Heart left ventricle (tissue), 16 donors: Measurements from ENCODE around the gene DOCK3. TPM values are rescaled to one million over a fixed set of nuclear protein-coding genes. Genes with fewer than 3 reads are reported as not detected.

Source experiments
- ATAC-seq, 4 donors: fragments of 200-7000 bp; cut with Tn5 transposase; one replicate each; pipeline ENCODE4 v1.9.1; 2020 to 2022; ENCODE audit warnings: moderate library complexity in 4 of 4, mild to moderate bottlenecking in 3 of 4, moderate number of reproducible peaks in 1 of 4
- DNase-seq, 5 donors: peaks; one replicate each; pipeline ENCODE4 v3.0.0-alpha.2; 2020
- H3K27ac ChIP-seq, 12 donors: fragments of 200-600 bp; sonication (generic) in 4 of 12; one replicate each; pipeline versions ENCODE4 v1.5.0 to v1.8.0; 2016 to 2022; ENCODE audit warnings: mild to moderate bottlenecking in 2 of 12
- H3K27me3 ChIP-seq, 9 donors: fragments of 200-600 bp; sonication (generic) in 2 of 9; one replicate each; pipeline versions ENCODE4 v1.5.1 to v1.8.0; 2016 to 2022; ENCODE audit warnings: mild to moderate bottlenecking in 3 of 9
- H3K36me3 ChIP-seq, 9 donors: fragments of 200-600 bp; sonication (generic) in 2 of 9; one replicate each; pipeline versions ENCODE4 v1.5.0 to v1.8.0; 2018 to 2022; ENCODE audit warnings: mild to moderate bottlenecking in 2 of 9
- H3K4me1 ChIP-seq, 12 donors: fragments of 200-600 bp; sonication (generic) in 4 of 12; one replicate each; pipeline versions ENCODE4 v1.5.0 to v1.8.0; 2016 to 2022; ENCODE audit warnings: mild to moderate bottlenecking in 3 of 12
- H3K4me3 ChIP-seq, 12 donors: fragments of 200-600 bp; sonication (generic) in 4 of 12; one replicate each; pipeline versions ENCODE4 v1.5.0 to v1.8.0; 2017 to 2022; ENCODE audit warnings: mild to moderate bottlenecking in 9 of 12, moderate library complexity in 4 of 12
- H3K9me3 ChIP-seq, 12 donors: fragments of 200-600 bp; sonication (generic) in 4 of 12; one replicate each; pipeline versions ENCODE4 v1.5.0 to v1.8.0; 2016 to 2022; ENCODE audit warnings: mild to moderate bottlenecking in 1 of 12
- POLR2A ChIP-seq, 2 donors: fragments of 450-650 bp; IDR thresholded peaks; one replicate each; pipeline ENCODE4 v1.6.1; 2017; ENCODE audit warnings: antibody characterized with exemption in 2 of 2, mild to moderate bottlenecking in 2 of 2, moderate library complexity in 2 of 2
- WGBS, 4 donors: extraction: QIAGEN DNeasy Blood & Tissue Kit in 2 of 4; methylation state at CpG; one replicate each; pipeline versions ENCODE4 v1.1.5 to v1.1.7; 2013 to 2018; 5-methylcytosine and 5-hydroxymethylcytosine counted together
- intact Hi-C, 10 donors: fragments of 100-400 bp; cut with DNase I; formaldehyde crosslinking; loops; one replicate each; pipeline versions ENCODE4 v1.11.1 to v1.14.2; 2022
- polyA plus RNA-seq, 2 donors: library from polyadenylated mRNA; stranded (reverse); fragments of 200-250 nt; gene quantifications; one replicate each; pipeline ENCODE4 v1.2.3, GENCODE V29; 2013
- total RNA-seq, 9 donors: library from RNA; depleted of rRNA in 2 of 9; stranded (reverse); fragments of >200 nt in 2 of 9; fragmentation: NEBNext Ultra II Directional in 3 of 9; extraction: Animal tissue kit (Norgen Biotek cat#: 25700) in 3 of 9; gene quantifications; one replicate each; pipeline versions ENCODE4 v1.1.0 to v1.2.4, GENCODE V29; 2016 to 2023
- TF ChIP-seq, protein P1 (sequence below), 12 donors: fragments of 200-600 bp; sonication (generic) in 4 of 12; IDR thresholded peaks; one replicate each; pipeline versions ENCODE4 v1.5.0 to v1.8.0; 2018 to 2022; ENCODE audit warnings: antibody characterized with exemption in 12 of 12, mild to moderate bottlenecking in 5 of 12
- donor health status: ischemic (EF 13 %, LVEDD 7.1; RV severe dilation, severe dysfunction).
- donor health status: healthy with polysubstance abuse.
- donor health status: DM: no; HTN: yes; CAD: no.
- donor health status: DM: no; HTN: no; CAD: no.
- donor health status: ischemic (EF 25% LVEDD 6.9; RV normal size, moderate dysfunction).
- donor health status: ischemic (EF 25% LVEDD 5.7; RV mildly dilated, moderate dysfunction).
- donor health status: healthy.
- donor health status: DM: yes; HTN: yes; CAD: no.
- donor health status: ischemic (EF 35%, LVEDD 5.7; RV mildly dilated, moderate dysfunction).
- donor health status: nonischemic (EF 11% LVEDD 7.7; RV severe dilation, severe dysfunction).
- donor health status: DM: yes; HTN: yes; CAD: no.
- donor health status: PGD.
- donor health status: ischemic (EF 29% LVEDD 5.4; RV normal size, mild dysfunction).
- donor health status: nonischemic (EF 23%, LVEDD 6.1; RV moderate dilation, normal function).

The DOCK3 gene
- total and polyA plus RNA-seq, 11 donors, result 2.0 to 6.7 (median 4.8) TPM

DNA sequence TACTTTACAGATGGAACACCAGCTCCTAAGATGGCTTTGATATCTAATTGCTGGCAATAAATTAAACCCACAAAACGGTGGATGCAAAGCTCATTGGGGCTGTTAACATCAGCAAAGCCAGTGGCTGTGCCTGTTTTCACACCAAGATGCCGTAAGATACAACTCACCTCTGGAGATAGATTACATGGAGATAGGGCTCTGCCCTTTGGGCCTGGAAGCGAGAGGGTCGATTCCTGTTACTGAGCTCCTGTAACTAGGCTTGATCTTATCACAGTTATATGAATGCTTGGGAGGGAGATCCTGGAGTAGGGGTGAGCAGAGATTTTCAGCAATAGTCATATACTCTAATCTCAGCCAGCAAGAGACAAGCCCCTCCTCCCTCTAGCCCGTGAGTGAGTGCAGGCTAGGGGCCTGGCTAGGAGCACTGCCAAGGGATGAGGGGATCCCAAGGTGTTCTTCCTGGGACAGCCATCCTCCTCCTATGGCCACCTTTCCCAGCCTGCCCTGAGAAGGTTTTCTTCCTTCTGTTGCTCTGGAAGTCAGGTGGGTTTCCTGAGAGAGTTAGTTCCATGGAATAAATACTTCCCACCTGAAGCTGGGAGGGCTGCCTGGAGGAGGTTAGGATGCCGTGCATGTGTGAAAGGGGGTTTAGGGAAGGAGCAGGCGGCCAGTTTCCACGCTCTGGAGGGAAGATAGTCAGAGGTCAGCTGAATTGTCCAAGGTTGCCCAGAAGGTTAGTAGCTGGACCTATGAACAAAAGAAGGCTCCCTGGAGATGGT lies 18.1 kb upstream of the DOCK3 start:
- TF ChIP-seq POLR2A (IDR thresholded peaks at IDR 0.05), result no peak
- TF ChIP-seq, protein P1, sequence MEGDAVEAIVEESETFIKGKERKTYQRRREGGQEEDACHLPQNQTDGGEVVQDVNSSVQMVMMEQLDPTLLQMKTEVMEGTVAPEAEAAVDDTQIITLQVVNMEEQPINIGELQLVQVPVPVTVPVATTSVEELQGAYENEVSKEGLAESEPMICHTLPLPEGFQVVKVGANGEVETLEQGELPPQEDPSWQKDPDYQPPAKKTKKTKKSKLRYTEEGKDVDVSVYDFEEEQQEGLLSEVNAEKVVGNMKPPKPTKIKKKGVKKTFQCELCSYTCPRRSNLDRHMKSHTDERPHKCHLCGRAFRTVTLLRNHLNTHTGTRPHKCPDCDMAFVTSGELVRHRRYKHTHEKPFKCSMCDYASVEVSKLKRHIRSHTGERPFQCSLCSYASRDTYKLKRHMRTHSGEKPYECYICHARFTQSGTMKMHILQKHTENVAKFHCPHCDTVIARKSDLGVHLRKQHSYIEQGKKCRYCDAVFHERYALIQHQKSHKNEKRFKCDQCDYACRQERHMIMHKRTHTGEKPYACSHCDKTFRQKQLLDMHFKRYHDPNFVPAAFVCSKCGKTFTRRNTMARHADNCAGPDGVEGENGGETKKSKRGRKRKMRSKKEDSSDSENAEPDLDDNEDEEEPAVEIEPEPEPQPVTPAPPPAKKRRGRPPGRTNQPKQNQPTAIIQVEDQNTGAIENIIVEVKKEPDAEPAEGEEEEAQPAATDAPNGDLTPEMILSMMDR (IDR thresholded peaks at IDR 0.05), result no peak
- intact Hi-C loops, result loop anchor here in 1 of 10 donors (10.0 kb wide), 1 partner anchor 82 kb away; no protein-coding TSS in a partner anchor
- H3K27ac ChIP-seq, result no peak overlapping the region
- H3K4me1 ChIP-seq, result peaks cover 0 to 13% (median 0%) of the 10 kb centered on the region in 12 donors
- DNase-seq, result peak in 1 of 5 donors; percentile 13
- no peak overlapping the region for H3K4me3 ChIP-seq
- WGBS, 4 donors, result 58 to 71% (median 62%) methylated on average over 8 of the region's 8 CpGs
- ATAC-seq, result no peak
- no peaks in the 10 kb centered on the region for H3K9me3 ChIP-seq
- H3K27me3 ChIP-seq, result no peaks in the 10 kb centered on the region
- no peaks in the 10 kb centered on the region for H3K36me3 ChIP-seq

DNA sequence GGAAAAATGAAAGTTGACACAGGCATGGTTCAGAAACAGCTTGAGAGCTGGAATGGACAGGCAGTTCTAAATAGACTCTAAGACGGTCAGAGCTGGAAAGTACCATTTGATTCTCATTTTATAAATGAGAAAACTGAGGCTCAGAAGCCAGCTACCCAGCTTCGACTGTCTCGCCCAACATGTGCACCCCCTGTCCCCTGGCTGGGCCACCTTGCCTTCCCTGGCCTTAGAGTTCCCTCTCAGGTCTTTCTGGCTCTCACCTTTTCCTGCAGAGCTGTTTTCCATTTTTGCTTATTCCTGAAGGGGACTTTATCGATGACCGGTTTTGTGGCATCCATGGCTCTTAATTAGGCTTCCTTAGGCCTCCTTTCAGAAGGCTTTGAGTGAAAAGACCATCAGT lies 17.3 kb upstream of the DOCK3 start:
- H3K36me3 ChIP-seq, result no peaks in the 10 kb centered on the region
- DNase-seq, result no peak
- 84 to 96% (median 91%) methylated on average over 5 of the region's 5 CpGs for WGBS, 4 donors

GRCh38 chr3:50657816-50658215 lies 16.9 kb upstream of the DOCK3 start:
- WGBS, 4 donors, result 87 to 91% (median 90%) methylated on average over 3 of the region's 3 CpGs
- Histone ChIP-seq H3K4me1 (peaks cover 0 to 2% (median 0%) of the 10 kb centered on the region in 12 donors), H3K27ac (no peak overlapping the region), H3K27me3 (no peaks in the 10 kb centered on the region), H3K9me3 (no peaks in the 10 kb centered on the region), H3K36me3 (no peaks in the 10 kb centered on the region), H3K4me3 (no peak overlapping the region)
- no peak for TF ChIP-seq POLR2A (IDR thresholded peaks at IDR 0.05)
- TF ChIP-seq, protein P1 (IDR thresholded peaks at IDR 0.05), result no peak
- ATAC-seq (no peak), DNase-seq (peak in 1 of 5 donors; percentile 11)
- intact Hi-C loops, result loop anchor here in 1 of 10 donors (10.0 kb wide), 1 partner anchor 83 kb away; no protein-coding TSS in a partner anchor

More for the DNA sequence above, 17.3 kb upstream of the DOCK3 start:
- TF ChIP-seq POLR2A (IDR thresholded peaks at IDR 0.05), result no peak
- TF ChIP-seq, protein P1 (IDR thresholded peaks at IDR 0.05), result no peak
- Histone ChIP-seq H3K27me3 (no peaks in the 10 kb centered on the region), H3K9me3 (no peaks in the 10 kb centered on the region), H3K27ac (no peak overlapping the region), H3K4me3 (no peak overlapping the region), H3K4me1 (peaks cover 0 to 5% (median 0%) of the 10 kb centered on the region in 12 donors)
- intact Hi-C loops, result loop anchor here in 1 of 10 donors (10.0 kb wide), 1 partner anchor 83 kb away; no protein-coding TSS in a partner anchor
- no peak for ATAC-seq

DNA sequence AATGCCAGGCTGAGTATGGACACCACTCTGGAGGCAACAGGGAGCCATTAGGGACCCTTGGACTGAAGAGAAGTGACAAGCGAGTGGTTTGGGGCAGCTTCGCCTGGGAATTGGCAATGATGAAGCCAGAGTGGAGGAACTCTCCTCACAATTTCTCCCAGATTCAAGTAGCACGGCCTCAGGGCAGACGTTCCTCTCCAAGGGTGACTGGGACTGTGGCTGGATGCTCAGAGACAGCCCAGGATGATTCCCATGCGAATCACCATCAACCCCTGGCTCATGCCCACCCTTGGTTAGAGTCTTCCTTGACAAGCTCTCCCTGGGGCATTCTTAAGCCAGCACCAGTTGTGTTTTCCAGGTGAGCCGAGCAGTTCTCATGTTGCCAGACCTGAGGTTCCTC lies 16.3 kb upstream of the DOCK3 start:
- no peaks in the 10 kb centered on the region for H3K27me3 ChIP-seq
- H3K27ac ChIP-seq, result no peak overlapping the region
- no peak overlapping the region for H3K4me3 ChIP-seq
- no peak for ATAC-seq
- TF ChIP-seq, protein P1 (IDR thresholded peaks at IDR 0.05), result no peak
- no peak for TF ChIP-seq POLR2A (IDR thresholded peaks at IDR 0.05)
- no peaks in the 10 kb centered on the region for H3K9me3 ChIP-seq
- H3K4me1 ChIP-seq, result peaks cover 0 to 7% (median 0%) of the 10 kb centered on the region in 12 donors
- DNase-seq, result peak in 1 of 5 donors; percentile 13
- H3K36me3 ChIP-seq, result no peaks in the 10 kb centered on the region
- WGBS, 4 donors, result 91% methylated on average over 6 of the region's 6 CpGs
- intact Hi-C loops, result loop anchor here in 1 of 10 donors (10.0 kb wide), 1 partner anchor 84 kb away; no protein-coding TSS in a partner anchor
